ENCODE data around the gene RPS15. TPM values are rescaled to one million over a fixed set of nuclear protein-coding genes. Genes with fewer than 3 reads are reported as not detected.

The RPS15 gene
- total and polyA plus RNA-seq, 4 donors, result 296 to 954 (median 414) TPM

GRCh38 chr19:1455002-1455335 is 16.8 kb downstream of the RPS15 start:
- H3K4me3 ChIP-seq (ENCODE audit: low read depth in 1 of 3, low read length in 3 of 3), result no peak overlapping the region

GRCh38 chr19:1455336-1456120 is 17.3 kb downstream of the RPS15 start:
- H3K4me1 ChIP-seq (ENCODE audit: control insufficient read depth in 4 of 4, insufficient read depth in 4 of 4, low read length in 3 of 4), result peaks cover 0 to 23% (median 2%) of the 10 kb centered on the region in 4 donors
- 8% methylated on average over 42 of the region's 42 CpGs for WGBS

More at GRCh38 chr19:1455002-1455335, 16.8 kb downstream of the RPS15 start:
- Histone ChIP-seq H3K4me1 (ENCODE audit: control insufficient read depth in 4 of 4, insufficient read depth in 4 of 4, low read length in 3 of 4) (peaks cover 0 to 23% (median 2%) of the 10 kb centered on the region in 4 donors), H3K27ac (ENCODE audit: low read depth in 1 of 2, low read length in 2 of 2) (no peak overlapping the region), H3K9ac (ENCODE audit: low read depth in 1 of 2, low read length in 2 of 2) (no peak overlapping the region), H3K36me3 (ENCODE audit: control insufficient read depth in 4 of 4, insufficient read depth in 3 of 4, low read depth in 1 of 4, low read length in 3 of 4) (peaks cover 0 to 1% (median 0%) of the 10 kb centered on the region in 4 donors), H3K9me3 (ENCODE audit: control insufficient read depth in 4 of 4, low read length in 3 of 4) (no peaks in the 10 kb centered on the region), H3K27me3 (ENCODE audit: control insufficient read depth in 4 of 4, insufficient read depth in 4 of 4, low read length in 3 of 4) (peaks cover 10 to 26% (median 14%) of the 10 kb centered on the region in 4 donors)
- no peak for DNase-seq (ENCODE audit: low spot score)
- 4% methylated on average over 22 of the region's 22 CpGs for WGBS
- TF ChIP-seq RAD21 (IDR thresholded peaks at IDR 0.05) (no peak), JUND (IDR thresholded peaks at IDR 0.05) (no peak), RXRA (IDR thresholded peaks at IDR 0.05) (no peak)

GRCh38 chr19:1456121-1456900 is 18.1 kb downstream of the RPS15 start:
- TF ChIP-seq JUND (IDR thresholded peaks at IDR 0.05) (no peak), EGR1 (IDR thresholded peaks at IDR 0.05; ENCODE audit: low read depth in 2 of 2) (no peak), RXRA (IDR thresholded peaks at IDR 0.05) (no peak), FOXA2 (IDR thresholded peaks at IDR 0.05) (no peak), YY1 (IDR thresholded peaks at IDR 0.05) (no peak), NR2F2 (IDR thresholded peaks at IDR 0.05) (no peak), FOXA1 (IDR thresholded peaks at IDR 0.05) (no peak), MAX (IDR thresholded peaks at IDR 0.05) (no peak), ZBTB33 (IDR thresholded peaks at IDR 0.05) (no peak), HNF4A (conservative IDR thresholded peaks at IDR 0.05) (no peak), SP1 (IDR thresholded peaks at IDR 0.05) (no peak), ATF3 (IDR thresholded peaks at IDR 0.05) (no peak), TAF1 (conservative IDR thresholded peaks at IDR 0.05) (no peak), CTCF (IDR thresholded peaks at IDR 0.05; ENCODE audit: low read depth, low read length, missing input control) (no peak), GABPA (IDR thresholded peaks at IDR 0.05 in 1 of 2, conservative IDR thresholded peaks at IDR 0.05 in 1 of 2) (no peak), RAD21 (IDR thresholded peaks at IDR 0.05) (no peak)
- Histone ChIP-seq H3K9me3 (ENCODE audit: control insufficient read depth in 4 of 4, low read length in 3 of 4) (no peaks in the 10 kb centered on the region), H3K36me3 (ENCODE audit: control insufficient read depth in 4 of 4, insufficient read depth in 3 of 4, low read depth in 1 of 4, low read length in 3 of 4) (peaks cover 0 to 1% (median 0%) of the 10 kb centered on the region in 4 donors), H3K27me3 (ENCODE audit: control insufficient read depth in 4 of 4, insufficient read depth in 4 of 4, low read length in 3 of 4) (peaks cover 3 to 21% (median 9%) of the 10 kb centered on the region in 4 donors), H3K4me3 (ENCODE audit: low read depth in 1 of 3, low read length in 3 of 3) (no peak overlapping the region), H3K27ac (ENCODE audit: low read depth in 1 of 2, low read length in 2 of 2) (no peak overlapping the region), H3K4me1 (ENCODE audit: control insufficient read depth in 4 of 4, insufficient read depth in 4 of 4, low read length in 3 of 4) (peaks cover 0 to 23% (median 2%) of the 10 kb centered on the region in 4 donors), H3K9ac (ENCODE audit: low read depth in 1 of 2, low read length in 2 of 2) (no peak overlapping the region)
- DNase-seq (ENCODE audit: low spot score), result no peak
- WGBS, result 31% methylated on average over 43 of the region's 43 CpGs

More at GRCh38 chr19:1455336-1456120, 17.3 kb downstream of the RPS15 start:
- TF ChIP-seq HNF4A (conservative IDR thresholded peaks at IDR 0.05) (no peak), TAF1 (conservative IDR thresholded peaks at IDR 0.05) (no peak), SP1 (IDR thresholded peaks at IDR 0.05) (no peak), FOXA2 (IDR thresholded peaks at IDR 0.05) (no peak)
- H3K27me3 ChIP-seq (ENCODE audit: control insufficient read depth in 4 of 4, insufficient read depth in 4 of 4, low read length in 3 of 4), result peaks cover 7 to 24% (median 11%) of the 10 kb centered on the region in 4 donors
- H3K36me3 ChIP-seq (ENCODE audit: control insufficient read depth in 4 of 4, insufficient read depth in 3 of 4, low read depth in 1 of 4, low read length in 3 of 4), result peaks cover 0 to 1% (median 0%) of the 10 kb centered on the region in 4 donors
- no peak overlapping the region for H3K27ac ChIP-seq (ENCODE audit: low read depth in 1 of 2, low read length in 2 of 2)
- no peak overlapping the region for H3K4me3 ChIP-seq (ENCODE audit: low read depth in 1 of 3, low read length in 3 of 3)
- no peak overlapping the region for H3K9ac ChIP-seq (ENCODE audit: low read depth in 1 of 2, low read length in 2 of 2)
- no peaks in the 10 kb centered on the region for H3K9me3 ChIP-seq (ENCODE audit: control insufficient read depth in 4 of 4, low read length in 3 of 4)
- DNase-seq (ENCODE audit: low spot score), result peak; percentile 76
